SK-N-MC (cell line): ENCODE data around the gene ATP9B.

Source experiments
- DNase-seq: peaks from one replicate; pipeline ENCODE4 v3.0.0-alpha.2; 2011; ENCODE audit warnings: low read depth, low spot score
- H3K27ac ChIP-seq: fragments of 200-600 bp; sonication (generic); 2 replicates; pipeline ENCODE4 v1.5.1; 2016; ENCODE audit warnings: mixed run types
- H3K36me3 ChIP-seq: fragments of 200-600 bp; sonication (generic); 2 replicates; pipeline ENCODE4 v1.6.1; 2017; ENCODE audit warnings: antibody characterized with exemption, low read length, mixed read lengths; ENCODE audit not compliant: insufficient read depth
- H3K4me3 ChIP-seq: fragments of 200-600 bp; sonication (generic); 2 replicates; pipeline ENCODE4 v1.5.1; 2016
- H3K9ac ChIP-seq: fragments of 200-600 bp; sonication (generic); 2 replicates; pipeline ENCODE4 v1.8.0; 2017; ENCODE audit warnings: mixed run types, mixed read lengths; ENCODE audit not compliant: insufficient read length
- H3K9me3 ChIP-seq: fragments of 200-600 bp; sonication (generic); 2 replicates; pipeline ENCODE4 v1.6.1; 2017; ENCODE audit warnings: low read depth, mild to moderate bottlenecking, antibody characterized with exemption, low read length, moderate library complexity, mixed read lengths
- EZH2 ChIP-seq: fragments of 200-600 bp; sonication (generic); IDR thresholded peaks from one replicate; pipeline ENCODE4 v1.6.1; 2017; ENCODE audit warnings: antibody characterized with exemption
- FOXP2 ChIP-seq: optimal IDR thresholded peaks from 2 replicates; pipeline ENCODE3; 2011; ENCODE audit warnings: mild to moderate bottlenecking, moderate library complexity; ENCODE audit not compliant: insufficient read depth; ENCODE audit errors: extremely low read length, control extremely low read depth
- POLR2AphosphoS5 ChIP-seq: IDR thresholded peaks from 2 replicates; pipeline ENCODE4 v1.6.1; 2012; ENCODE audit warnings: mild to moderate bottlenecking, low read depth, low read length, borderline replicate concordance

ATP9B gene

GRCh38 chr18:79402209-79402576 lies 333.0 kb downstream of the ATP9B start:
- no peak overlapping the region for H3K9ac ChIP-seq
- H3K9me3 ChIP-seq, result no peaks in the 10 kb centered on the region
- no peaks in the 10 kb centered on the region for H3K36me3 ChIP-seq
- H3K27ac ChIP-seq, result no peak overlapping the region
- TF ChIP-seq FOXP2 (no peak), EZH2 (no peak), POLR2AphosphoS5 (no peak)
- H3K4me3 ChIP-seq, result no peak overlapping the region
- no peak for DNase-seq

DNA sequence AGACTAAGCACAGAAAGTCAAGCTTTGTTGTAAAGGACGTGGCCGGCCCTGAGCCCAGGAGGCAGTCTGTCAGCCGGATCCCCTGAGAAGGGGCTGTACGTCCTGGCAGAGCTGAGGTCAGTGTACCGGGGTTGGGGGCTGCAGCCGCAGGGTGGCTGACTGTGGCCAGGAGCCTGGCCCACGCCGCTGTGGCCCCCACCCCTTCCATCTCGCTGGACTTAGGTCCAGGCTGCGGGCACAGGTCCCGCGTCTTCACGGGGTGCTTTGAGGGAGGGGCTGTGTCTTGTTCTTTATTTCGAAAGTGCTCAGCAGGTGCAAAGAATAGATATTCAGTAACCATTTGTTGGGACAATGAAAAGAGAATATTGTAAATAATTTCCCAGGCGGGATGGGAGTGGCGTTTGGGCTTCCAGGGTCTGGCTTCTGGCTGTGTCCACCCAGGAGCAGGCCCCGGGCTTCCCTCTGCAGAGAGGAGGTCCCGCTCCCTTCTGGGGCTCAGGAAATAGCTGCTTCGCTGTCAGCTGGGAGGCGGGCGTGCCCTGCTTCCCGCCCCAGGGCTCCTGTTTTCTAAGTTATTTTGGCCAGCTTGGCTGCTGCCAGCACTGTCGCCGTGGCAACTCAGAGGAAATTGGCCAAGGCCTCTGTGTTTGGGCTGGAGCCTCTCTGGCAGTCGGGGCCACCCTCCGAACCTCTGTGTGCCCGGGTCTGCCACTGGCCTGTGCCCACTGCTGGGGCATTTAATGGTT lies 334.0 kb downstream of the ATP9B start:
- Histone ChIP-seq H3K4me3 (peak overlapping the region; percentile 58), H3K36me3 (no peaks in the 10 kb centered on the region), H3K9me3 (no peaks in the 10 kb centered on the region), H3K27ac (no peak overlapping the region), H3K9ac (no peak overlapping the region)
- TF ChIP-seq POLR2AphosphoS5 (no peak), FOXP2 (no peak), EZH2 (no peak)
- no peak for DNase-seq

DNA sequence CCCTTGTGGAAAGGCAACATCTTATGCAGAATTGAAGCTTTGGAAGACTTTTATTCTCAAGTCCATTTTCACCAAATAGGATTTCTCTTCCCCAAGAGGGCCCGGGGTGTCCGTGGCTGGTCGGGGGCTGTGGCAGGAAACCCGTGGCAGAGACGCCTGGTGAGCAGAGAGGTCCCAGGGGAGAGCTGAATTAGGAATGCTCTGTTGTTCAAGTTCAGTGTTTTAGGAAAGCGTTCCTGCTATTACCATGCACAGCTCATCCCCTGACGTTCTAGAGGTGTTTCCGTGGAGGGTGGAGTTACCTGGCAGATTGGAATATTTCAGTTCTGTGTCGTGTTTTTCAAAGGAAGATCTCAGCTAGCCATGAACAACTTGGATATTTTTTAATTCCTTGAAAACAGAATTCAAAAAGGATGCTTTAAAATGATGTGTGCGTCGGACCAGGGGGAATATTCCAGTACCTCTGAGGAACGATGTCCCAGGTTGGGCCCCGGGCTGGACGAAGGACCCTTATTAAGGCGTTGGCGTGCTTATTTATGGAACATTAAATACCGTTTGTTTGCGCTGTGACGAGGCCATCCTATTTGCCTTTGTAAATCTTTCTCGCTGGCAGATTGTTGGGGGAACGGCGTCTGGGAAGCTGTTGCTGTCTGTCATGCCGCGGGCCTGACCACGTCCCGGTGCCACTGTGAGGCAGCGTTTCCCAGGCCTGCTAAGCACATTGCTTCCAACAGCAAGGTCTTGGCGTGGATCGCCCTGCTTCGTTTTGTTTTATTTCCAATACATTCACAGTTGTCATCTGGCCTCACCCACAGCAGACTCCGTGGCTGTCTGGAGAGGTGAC lies 334.8 kb downstream of the ATP9B start:
- Histone ChIP-seq H3K27ac (no peak overlapping the region), H3K9ac (no peak overlapping the region), H3K36me3 (no peaks in the 10 kb centered on the region), H3K9me3 (no peaks in the 10 kb centered on the region), H3K4me3 (peak overlapping the region; percentile 58)
- TF ChIP-seq FOXP2 (no peak), EZH2 (no peak), POLR2AphosphoS5 (no peak)
- no peak for DNase-seq

DNA sequence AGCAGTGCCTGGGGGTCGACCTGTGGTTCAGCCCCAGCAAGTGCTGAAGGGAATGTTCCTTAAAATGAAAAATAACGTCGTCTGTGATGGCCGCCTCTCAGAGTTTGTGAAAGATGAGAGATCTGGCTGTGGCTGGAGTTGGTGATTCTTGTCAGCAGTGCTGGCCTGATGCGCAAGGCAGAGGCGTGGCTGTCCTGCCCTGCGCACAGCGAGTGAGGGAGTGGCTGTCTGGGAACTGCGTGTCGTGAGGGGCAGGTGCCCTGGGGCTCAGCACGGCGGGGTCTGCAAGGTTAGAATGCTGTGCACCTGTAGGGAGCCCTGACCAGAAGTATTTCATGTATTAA lies 335.3 kb downstream of the ATP9B start:
- H3K9me3 ChIP-seq, result no peaks in the 10 kb centered on the region
- no peak for DNase-seq
- H3K36me3 ChIP-seq, result no peaks in the 10 kb centered on the region
- no peak overlapping the region for H3K4me3 ChIP-seq
- H3K9ac ChIP-seq, result no peak overlapping the region
- TF ChIP-seq POLR2AphosphoS5 (no peak), FOXP2 (no peak), EZH2 (no peak)
- H3K27ac ChIP-seq, result no peak overlapping the region

DNA sequence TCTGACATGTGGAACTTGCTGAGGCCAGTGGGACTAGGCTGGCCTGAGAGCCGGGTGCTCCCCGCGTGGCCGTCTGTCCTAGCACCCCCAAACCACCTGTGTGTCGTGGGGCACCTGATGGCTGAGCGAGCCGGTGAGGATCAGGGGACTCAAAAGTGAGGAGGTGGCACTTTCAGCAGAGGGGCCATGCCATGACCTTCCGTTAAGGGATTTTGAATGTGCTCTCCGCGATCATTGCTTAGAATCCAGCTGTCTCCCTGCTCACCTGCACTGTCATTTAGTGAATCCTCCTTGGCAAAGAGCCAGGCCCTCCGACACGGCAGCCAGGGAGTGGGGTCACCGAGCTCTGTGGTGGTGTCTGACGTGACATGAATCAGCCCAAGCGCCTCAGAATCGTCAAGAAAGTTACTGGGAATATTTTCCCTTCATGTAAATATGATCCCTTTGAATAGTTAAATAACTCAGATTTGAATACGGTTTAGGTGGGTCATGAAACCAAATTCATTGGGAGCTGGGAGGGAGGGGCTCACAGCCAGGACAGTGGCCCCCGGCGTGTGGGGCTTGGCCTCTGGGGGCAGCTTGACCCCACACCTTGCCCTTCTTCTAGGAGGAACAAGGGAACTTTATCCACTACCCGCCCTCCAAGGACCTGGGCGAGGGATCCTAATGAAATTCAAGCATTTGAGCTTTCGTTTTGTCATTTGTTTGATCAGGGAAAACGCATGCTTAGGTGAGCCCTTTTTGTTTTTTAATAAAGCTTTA lies 336.0 kb downstream of the ATP9B start:
- DNase-seq, result no peak
- peak overlapping the region; percentile 60 for H3K9ac ChIP-seq
- peak overlapping the region; percentile 71 for H3K4me3 ChIP-seq
- no peak for TF ChIP-seq FOXP2
- TF ChIP-seq POLR2AphosphoS5, result no peak
- no peak for TF ChIP-seq EZH2
- no peaks in the 10 kb centered on the region for H3K36me3 ChIP-seq
- H3K9me3 ChIP-seq, result no peaks in the 10 kb centered on the region
- peak overlapping the region; percentile 86 for H3K27ac ChIP-seq

- Histone ChIP-seq H3K27ac (peak overlapping the region; percentile 86), H3K9ac (peak overlapping the region; percentile 60), H3K4me3 (peak overlapping the region; percentile 71), H3K36me3 (no peaks in the 10 kb centered on the region; the same call in 1 of the 2 replicates), H3K9me3 (no peaks in the 10 kb centered on the region)
- TF ChIP-seq EZH2, result no peak
- no peak for TF ChIP-seq POLR2AphosphoS5
- TF ChIP-seq FOXP2, result no peak
- no peak for DNase-seq
Observed at GRCh38 chr18:79405781-79406575, 336.8 kb downstream of the ATP9B start.

DNA sequence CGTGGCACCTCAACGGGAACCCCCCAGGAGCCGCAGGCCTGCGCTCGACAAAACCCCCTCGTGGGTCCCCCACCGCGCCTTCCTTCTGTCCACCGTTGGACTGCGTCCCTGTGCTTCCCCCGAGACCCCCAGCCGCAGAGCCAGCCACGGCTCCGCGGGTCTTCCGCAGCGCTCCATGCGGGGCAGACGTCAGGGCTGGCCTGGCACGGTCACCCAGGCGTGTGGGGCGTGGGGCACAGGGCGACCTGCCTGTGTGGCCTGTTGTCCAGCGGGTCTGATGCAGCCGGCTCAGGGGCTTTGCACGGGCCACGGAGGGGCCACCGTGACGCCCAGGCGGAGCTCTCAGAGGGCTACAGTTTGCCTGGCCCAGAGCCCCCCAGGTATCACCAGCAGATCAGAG lies 337.5 kb downstream of the ATP9B start:
- Histone ChIP-seq H3K4me3 (no peak overlapping the region), H3K9ac (no peak overlapping the region)
- TF ChIP-seq FOXP2 (no peak), POLR2AphosphoS5 (no peak), EZH2 (no peak)

DNA sequence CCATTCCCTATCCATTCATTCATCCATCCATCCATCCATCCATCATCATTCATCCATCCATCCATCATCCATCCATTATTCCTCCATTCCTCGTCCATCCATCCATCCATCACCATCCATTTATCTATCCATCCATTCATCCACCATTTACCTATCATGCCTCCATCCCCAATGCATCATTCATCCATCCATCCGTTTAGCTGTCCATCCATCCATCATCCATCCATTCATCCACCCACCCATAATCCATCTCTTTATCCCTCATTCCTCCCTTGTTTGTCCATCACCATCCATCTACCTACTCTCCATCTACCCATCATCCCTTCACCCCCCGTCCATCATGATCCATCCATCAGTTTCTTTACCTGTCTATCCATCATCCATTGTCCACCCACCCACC lies 340.1 kb downstream of the ATP9B start:
- TF ChIP-seq EZH2 (no peak), POLR2AphosphoS5 (no peak), FOXP2 (no peak)
- no peak for DNase-seq
- Histone ChIP-seq H3K4me3 (no peak overlapping the region), H3K36me3 (no peaks in the 10 kb centered on the region; the same call in 1 of the 2 replicates), H3K9ac (no peak overlapping the region), H3K27ac (no peak overlapping the region), H3K9me3 (no peaks in the 10 kb centered on the region)

More for the DNA sequence above, 337.5 kb downstream of the ATP9B start:
- no peak for DNase-seq
- Histone ChIP-seq H3K27ac (no peak overlapping the region), H3K36me3 (no peaks in the 10 kb centered on the region; the same call in 1 of the 2 replicates), H3K9me3 (no peaks in the 10 kb centered on the region)
